GM18508 (cell line): Measurements from ENCODE around the gene RING1.

Experiments used
- ATAC-seq: cut with Tn5 transposase; IDR thresholded peaks from one replicate; pipeline ENCODE4 v1.9.1; 2021; ENCODE audit warnings: moderate number of reproducible peaks; ENCODE audit not compliant: insufficient read depth, unreplicated experiment

RING1 gene

GRCh38 chr6:33208091-33208967 lies at the start of gene RING1:
Gene RING1, plus strand, starts transcription at chr6:33208500. Its CDS starts 323 bp downstream, at chr6:33208823.
- ATAC-seq = no peak

GRCh38 chr6:33160096-33160495 lies 48.2 kb upstream of the RING1 start:
- ATAC-seq = no peak

GRCh38 chr6:33160728-33161344 lies 47.5 kb upstream of the RING1 start:
- no peak for ATAC-seq

- no peak for ATAC-seq
Measured at GRCh38 chr6:33161354-33162331, 46.7 kb upstream of the RING1 start.

- ATAC-seq = no peak
Measured at GRCh38 chr6:33163540-33163939, 44.8 kb upstream of the RING1 start.

GRCh38 chr6:33164176-33164575 lies 44.1 kb upstream of the RING1 start:
- ATAC-seq = no peak

GRCh38 chr6:33164665-33165373 lies 43.5 kb upstream of the RING1 start:
- ATAC-seq = no peak

- no peak for ATAC-seq
Measured at GRCh38 chr6:33165581-33166258, 42.6 kb upstream of the RING1 start.

GRCh38 chr6:33166363-33166762 lies 41.9 kb upstream of the RING1 start:
- no peak for ATAC-seq

GRCh38 chr6:33166811-33167210 lies 41.5 kb upstream of the RING1 start:
- ATAC-seq = no peak

GRCh38 chr6:33167374-33168283 lies 40.7 kb upstream of the RING1 start:
- ATAC-seq = no peak

GRCh38 chr6:33168284-33168601 lies 40.1 kb upstream of the RING1 start:
- ATAC-seq = no peak

GRCh38 chr6:33168639-33169038 lies 39.7 kb upstream of the RING1 start:
- no peak for ATAC-seq

GRCh38 chr6:33169291-33170175 lies 38.8 kb upstream of the RING1 start:
- ATAC-seq = no peak

- no peak for ATAC-seq
Measured at GRCh38 chr6:33170176-33171015, 37.9 kb upstream of the RING1 start.

- no peak for ATAC-seq
Measured at GRCh38 chr6:33171016-33171879, 37.1 kb upstream of the RING1 start.
